H1 (cell line): Measurements from ENCODE around the gene EGF. TPM values are rescaled to one million over a fixed set of nuclear protein-coding genes. Genes with fewer than 3 reads are reported as not detected.

Experiments used
- CTCF ChIA-PET: fragments of 300-600 bp; sonication (Branson Sonifier 250); formaldehyde crosslinking; loops from one replicate; lab custom pipeline; 2021; ENCODE audit not compliant: partially characterized antibody; lab: Charles Lee
- POLR2A ChIA-PET: fragments of 300-600 bp; sonication (Branson Sonifier 250); formaldehyde crosslinking; loops from one replicate; lab custom pipeline; 2021; ENCODE audit warnings: inconsistent platforms; ENCODE audit not compliant: partially characterized antibody; lab: Charles Lee
- DNase-seq, 2 experiments: peaks; one replicate each; pipeline versions ENCODE4 v3.0.0 to v3.0.0-alpha.2; 2010 to 2022; ENCODE audit warnings: low spot score in 2 of 2, low read depth in 1 of 2, mixed read lengths in 1 of 2
- FAIRE-seq: peaks from 2 replicates; lab custom pipeline; 2011; peaks lifted over from hg19 to GRCh38; lab: Jason Lieb, UNC
- H2AFZ ChIP-seq: 2 replicates; pipeline ENCODE4 v1.8.1; 2012; ENCODE audit warnings: low read length, inconsistent platforms
- H2AK5ac ChIP-seq: 2 replicates; pipeline ENCODE4 v1.6.1; 2013; ENCODE audit warnings: low read depth, low read length
- H2BK120ac ChIP-seq: replicated peaks from 2 replicates; pipeline ENCODE3; 2013; ENCODE audit warnings: low read depth, low read length, inconsistent platforms
- H2BK12ac ChIP-seq: 2 replicates; pipeline ENCODE4 v1.6.1; 2013; ENCODE audit warnings: low read depth, low read length
- H2BK15ac ChIP-seq: 2 replicates; pipeline ENCODE4 v1.6.1; 2013; ENCODE audit warnings: low read length
- H2BK20ac ChIP-seq: 2 replicates; pipeline ENCODE4 v1.6.1; 2013; ENCODE audit warnings: low read length
- H2BK5ac ChIP-seq: 2 replicates; pipeline ENCODE4 v1.6.1; 2013; ENCODE audit warnings: low read depth, low read length
- H3K14ac ChIP-seq: 2 replicates; pipeline ENCODE4 v1.6.1; 2013; ENCODE audit warnings: inconsistent platforms; ENCODE audit not compliant: insufficient read length
- H3K18ac ChIP-seq: 2 replicates; pipeline ENCODE4 v1.6.1; 2013; ENCODE audit warnings: low read length; ENCODE audit errors: extremely low read depth
- H3K23ac ChIP-seq: 2 replicates; pipeline ENCODE4 v1.6.1; 2013; ENCODE audit warnings: inconsistent platforms; ENCODE audit not compliant: insufficient read length
- H3K23me2 ChIP-seq: 2 replicates; pipeline ENCODE4 v1.6.1; 2013; ENCODE audit warnings: low read depth, low read length
- H3K27ac ChIP-seq: 2 replicates; pipeline ENCODE4 v1.6.1; 2011; ENCODE audit warnings: low read depth, low read length, inconsistent platforms
- H3K27me3 ChIP-seq, 4 experiments: replicated peaks in 1 of 4; 1 replicate in 1 of 4; 2 replicates in 3 of 4; pipeline versions ENCODE4 v1.6.1 to v1.8.1; 2011 to 2013; ENCODE audit warnings: low read length in 3 of 4, mild to moderate bottlenecking in 3 of 4, inconsistent platforms in 2 of 4, mixed read lengths in 2 of 4, moderate library complexity in 1 of 4; ENCODE audit not compliant: control insufficient read depth in 3 of 4, insufficient read depth in 3 of 4; ENCODE audit errors: extremely low read depth in 1 of 4
- H3K36me3 ChIP-seq, 4 experiments: 2 replicates each; pipeline versions ENCODE4 v1.6.1 to v1.8.1; 2011 to 2013; ENCODE audit warnings: mild to moderate bottlenecking in 4 of 4, low read length in 3 of 4, moderate library complexity in 2 of 4, control low read depth in 1 of 4, inconsistent platforms in 1 of 4; ENCODE audit not compliant: insufficient read depth in 4 of 4, control insufficient read depth in 2 of 4
- H3K4ac ChIP-seq: replicated peaks from 2 replicates; pipeline ENCODE3; 2013; ENCODE audit warnings: low read length, low read depth, mixed read lengths, inconsistent platforms; ENCODE audit not compliant: insufficient read length
- H3K4me1 ChIP-seq, 4 experiments: replicated peaks in 1 of 4; 1 replicate in 1 of 4; 2 replicates in 3 of 4; pipeline versions ENCODE4 v1.6.1 to v1.8.1; 2011 to 2013; ENCODE audit warnings: low read length in 3 of 4, inconsistent platforms in 2 of 4, mixed read lengths in 1 of 4; ENCODE audit not compliant: insufficient read depth in 4 of 4, control insufficient read depth in 3 of 4
- H3K4me2 ChIP-seq, 2 experiments: 2 replicates each; pipeline versions ENCODE4 v1.6.1 to v1.8.1; 2011 to 2013; ENCODE audit warnings: low read depth in 2 of 2, low read length in 2 of 2, control low read depth in 1 of 2, inconsistent platforms in 1 of 2, mild to moderate bottlenecking in 1 of 2; ENCODE audit not compliant: insufficient read depth in 1 of 2
- H3K4me3 ChIP-seq, 4 experiments: fragments of 200-600, 300-600 bp in 1 of 4; sonication (generic), shearing (Covaris generic), sonication (Bioruptor Twin) in 1 of 4; 2 replicates each; pipeline versions ENCODE4 v1.5.1 to v1.8.1; 2011 to 2016; ENCODE audit warnings: low read length in 4 of 4, low read depth in 3 of 4, control low read depth in 2 of 4, inconsistent platforms in 2 of 4, mild to moderate bottlenecking in 2 of 4, mixed read lengths in 1 of 4, moderate library complexity in 1 of 4; ENCODE audit not compliant: insufficient read depth in 2 of 4; ENCODE audit errors: extremely low read depth in 1 of 4
- H3K56ac ChIP-seq: replicated peaks from 2 replicates; pipeline ENCODE3; 2013; ENCODE audit warnings: low read depth, mild to moderate bottlenecking, mixed read lengths, low read length, inconsistent platforms; ENCODE audit not compliant: insufficient read length
- H3K79me1 ChIP-seq: 2 replicates; pipeline ENCODE4 v1.6.1; 2013; ENCODE audit warnings: low read depth, low read length, control low read depth
- H3K79me2 ChIP-seq, 2 experiments: 2 replicates each; pipeline versions ENCODE4 v1.6.1 to v1.8.1; 2012 to 2013; ENCODE audit warnings: low read length in 2 of 2, mild to moderate bottlenecking in 2 of 2, inconsistent platforms in 1 of 2; ENCODE audit not compliant: insufficient read depth in 2 of 2, control insufficient read depth in 1 of 2
- H3K9ac ChIP-seq, 4 experiments: replicated peaks in 1 of 4; 1 replicate in 1 of 4; 2 replicates in 3 of 4; pipeline versions ENCODE4 v1.6.1 to v1.8.1; 2011 to 2013; ENCODE audit warnings: low read depth in 3 of 4, low read length in 3 of 4, control low read depth in 2 of 4, mild to moderate bottlenecking in 2 of 4, moderate library complexity in 2 of 4, inconsistent platforms in 1 of 4; ENCODE audit errors: extremely low read depth in 1 of 4
- H3K9me3 ChIP-seq, 2 experiments: 2 replicates each; pipeline versions ENCODE4 v1.6.1 to v1.8.1; 2012 to 2013; ENCODE audit warnings: mild to moderate bottlenecking in 2 of 2, moderate library complexity in 2 of 2, control low read depth in 1 of 2, inconsistent platforms in 1 of 2, low read depth in 1 of 2, low read length in 1 of 2, mixed read lengths in 1 of 2; ENCODE audit not compliant: insufficient read depth in 2 of 2
- H4K20me1 ChIP-seq, 2 experiments: replicated peaks in 1 of 2; 2 replicates each; pipeline versions ENCODE3 to v1.8.1; 2011 to 2013; ENCODE audit warnings: inconsistent platforms in 2 of 2, low read length in 2 of 2, mild to moderate bottlenecking in 1 of 2; ENCODE audit not compliant: insufficient read depth in 2 of 2, control insufficient read depth in 1 of 2
- H4K5ac ChIP-seq: 2 replicates; pipeline ENCODE4 v1.6.1; 2013; ENCODE audit warnings: low read length, low read depth, mixed read lengths, inconsistent platforms; ENCODE audit not compliant: insufficient read length
- H4K8ac ChIP-seq: 2 replicates; pipeline ENCODE4 v1.8.0; 2013; ENCODE audit warnings: mild to moderate bottlenecking, moderate library complexity, low read length, inconsistent platforms; ENCODE audit not compliant: insufficient read depth; ENCODE audit errors: extremely low read depth
- H4K91ac ChIP-seq: replicated peaks from 2 replicates; pipeline ENCODE3; 2013; ENCODE audit warnings: low read length, mixed read lengths, inconsistent platforms; ENCODE audit not compliant: insufficient read length
- TBP ChIP-seq: IDR thresholded peaks from 2 replicates; pipeline ENCODE4 v1.6.1; 2011; ENCODE audit warnings: low read depth, low read length, improper control_type of control experiment
- WGBS, 2 experiments: shearing (Covaris generic) in 1 of 2; methylation state at CpG; one replicate each; pipeline versions ENCODE4 v1.1.6 to v1.1.7; 2013 to 2015; ENCODE audit warnings: low lambda C conversion rate in 2 of 2, mixed read lengths in 2 of 2, inconsistent platforms in 1 of 2, low coverage in 1 of 2, missing lambda C conversion rate in 1 of 2; ENCODE audit not compliant: insufficient replicate concordance in 2 of 2, insufficient coverage in 1 of 2, insufficient read length in 1 of 2; ENCODE audit errors: extremely low coverage in 1 of 2, missing lambda C conversion rate in 1 of 2; 5-methylcytosine and 5-hydroxymethylcytosine counted together
- polyA plus RNA-seq, 7 experiments: library from polyadenylated mRNA; depleted of rRNA in 3 of 7; stranded (reverse) in 5 of 7; unstranded in 2 of 7; fragments of >200 nt in 5 of 7; fragments of 200-250 nt in 2 of 7; gene quantifications; 1 replicate in 5 of 7; 2 replicates in 1 of 7; 4 replicates in 1 of 7; pipeline versions ENCODE4 v1.2.1 to v1.2.3, GENCODE V29; 2011 to 2013; ENCODE audit warnings: missing spikeins in 2 of 7, mixed read lengths in 2 of 7
- total RNA-seq: library from RNA; stranded (reverse); fragmentation: NEBNext Ultra II Directional; extraction: Animal tissue kit (Norgen Biotek cat#: 25700); gene quantifications from 2 replicates; pipeline ENCODE4 v1.2.1, GENCODE V29; 2021

Gene EGF
- total and polyA plus RNA-seq, 2 of the 8 experiments (the other 6 are each of a cell fraction or from before 2014, with no cell fraction given) = 1.5 to 2.6 TPM

DNA sequence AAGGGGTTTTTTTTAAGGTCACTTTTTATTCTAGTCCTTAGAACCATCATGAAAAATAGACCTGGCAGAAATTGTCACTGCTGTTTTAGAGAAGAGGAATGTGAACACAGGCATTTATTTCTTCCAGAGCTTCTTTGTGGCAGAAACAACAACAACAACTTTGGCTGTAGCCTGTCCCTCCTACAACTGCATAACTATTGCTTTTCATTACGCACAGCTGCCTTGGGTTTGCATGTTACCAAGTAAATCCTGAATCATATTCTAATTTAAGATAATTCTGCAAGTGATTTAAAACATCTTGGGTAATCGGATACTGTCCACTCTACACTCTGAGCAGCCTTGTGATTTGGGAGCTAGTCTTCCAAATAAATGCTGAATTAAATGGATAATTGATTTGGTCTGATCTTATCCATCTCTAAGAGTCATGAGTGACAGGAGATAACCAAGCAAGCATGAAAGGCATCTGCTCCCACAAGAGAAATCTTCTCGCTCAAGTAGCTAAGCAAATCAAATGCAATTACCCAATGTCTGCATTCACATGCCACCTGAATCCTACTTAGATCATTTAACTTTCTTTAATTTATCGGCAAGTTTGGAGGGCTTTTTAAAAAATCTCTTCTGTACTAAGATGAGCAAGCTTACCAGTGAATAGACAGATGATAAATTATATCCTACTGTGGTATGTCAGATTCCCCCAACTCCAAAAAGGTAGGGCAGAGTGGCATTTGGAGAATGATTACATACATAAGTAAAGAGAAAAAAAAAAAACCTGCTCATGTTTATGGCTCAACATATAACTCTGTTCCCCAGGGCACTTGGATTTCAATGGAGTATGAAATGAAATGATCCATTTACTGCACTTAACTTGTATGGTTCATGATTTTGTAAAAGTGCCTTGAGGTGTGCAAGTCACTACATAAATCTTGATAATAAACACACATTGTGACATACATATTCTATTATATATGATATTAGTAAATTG lies 73.6 kb downstream of the EGF start:
- Histone ChIP-seq H2BK20ac (no peak overlapping the region), H3K18ac (no peak overlapping the region), H3K27ac (no peak overlapping the region), H3K9ac (no peak overlapping the region), H3K4me2 (no peak overlapping the region), H3K79me1 (no peaks in the 10 kb centered on the region), H3K27me3 (no peaks in the 10 kb centered on the region), H3K4ac (no peak overlapping the region), H3K23me2 (no peaks in the 10 kb centered on the region), H4K5ac (no peak overlapping the region), H3K79me2 (no peaks in the 10 kb centered on the region), H2BK12ac (no peak overlapping the region), H3K36me3 (no peaks in the 10 kb centered on the region), H4K91ac (no peak overlapping the region), H3K14ac (no peak overlapping the region), H4K20me1 (peaks cover 0 to 1% of the 10 kb centered on the region in 2 experiments), H3K4me1 (no peaks in the 10 kb centered on the region), H2AFZ (no peak overlapping the region), H4K8ac (no peak overlapping the region), H3K4me3 (no peak overlapping the region), H2BK120ac (no peak overlapping the region), H2AK5ac (no peak overlapping the region), H3K56ac (no peak overlapping the region), H2BK5ac (no peak overlapping the region), H2BK15ac (no peak overlapping the region), H3K9me3 (no peaks in the 10 kb centered on the region), H3K23ac (no peak overlapping the region)
- POLR2A ChIA-PET = no interaction called here
- DNase-seq (no peak), FAIRE-seq (no peak)
- CTCF ChIA-PET = interaction anchor here (1.1 to 1.5 kb wide), 3 partner anchors 9 to 20 kb away, joined by 4 to 5 read pairs (median 4); no protein-coding TSS in a partner anchor
- no peak for TF ChIP-seq TBP
- WGBS, 2 experiments = 89% methylated on average over 4 of the region's 4 CpGs; no CpG with 5 or more reads in 1 of the 2 experiments
